ENCODE data around the gene GBP2.

- TF ChIP-seq CTCF (conservative IDR thresholded peaks at IDR 0.05; ENCODE audit: low read length) (no peak), EZH2phosphoT487 (IDR thresholded peaks at IDR 0.05; ENCODE audit: borderline replicate concordance, low read depth, low read length) (no peak)
Observed at GRCh38 chr1:89147678-89148658, 22.1 kb upstream of the GBP2 start.
